Measurements from ENCODE around the gene TLE1.
"Not testable (repeated sequence)": the region's sequence is repeated elsewhere in the genome, so short reads cannot be mapped to it uniquely, and the experiment has no call there.

TLE1 gene

GRCh38 chr9:81619353-81620001 is 69.9 kb downstream of the TLE1 start:
- in situ Hi-C loops (cut with MboI; ENCODE audit: low sequenced_read_pairs), result loop anchor here (10.0 kb wide), 1 partner anchor 55 kb away; no protein-coding TSS in a partner anchor
- no peaks in the 10 kb centered on the region for H3K27me3 ChIP-seq (ENCODE audit: low read depth)
- H3K4me3 ChIP-seq, result no peak overlapping the region
- no peaks in the 10 kb centered on the region for H3K9me3 ChIP-seq
- no peaks in the 10 kb centered on the region for H3K36me3 ChIP-seq (replicated peaks)
- H3K4me1 ChIP-seq, result peaks cover 12% of the 10 kb centered on the region; the same call in 1 of the 2 replicates
- DNase-seq (ENCODE audit: low spot score in 2 of 2), result no peak

- DNase-seq (ENCODE audit: low spot score in 2 of 2), result no peak
- Histone ChIP-seq H3K4me3 (no peak overlapping the region), H3K9me3 (no peaks in the 10 kb centered on the region), H3K4me1 (peaks cover 12% of the 10 kb centered on the region; the same call in 1 of the 2 replicates), H3K27me3 (ENCODE audit: low read depth) (no peaks in the 10 kb centered on the region), H3K36me3 (replicated peaks) (no peaks in the 10 kb centered on the region)
- in situ Hi-C loops (cut with MboI; ENCODE audit: low sequenced_read_pairs), result loop anchor here (10.0 kb wide), 1 partner anchor 56 kb away; no protein-coding TSS in a partner anchor
These were observed 70.4 kb downstream of the TLE1 start for GRCh38 chr9:81618923-81619322.

- Histone ChIP-seq H3K4me1 (peaks cover 5% of the 10 kb centered on the region; the same call in 1 of the 2 replicates), H3K27me3 (ENCODE audit: low read depth) (no peaks in the 10 kb centered on the region), H3K4me3 (no peak overlapping the region), H3K36me3 (replicated peaks) (no peaks in the 10 kb centered on the region), H3K9me3 (no peaks in the 10 kb centered on the region)
- no peak for DNase-seq (ENCODE audit: low spot score in 2 of 2)
- in situ Hi-C loops (cut with MboI; ENCODE audit: low sequenced_read_pairs), result loop anchor here (10.0 kb wide), 1 partner anchor 59 kb away; no protein-coding TSS in a partner anchor
These were observed 73.2 kb downstream of the TLE1 start for GRCh38 chr9:81616141-81616540.

GRCh38 chr9:81614335-81614734 is 75.0 kb downstream of the TLE1 start:
- Histone ChIP-seq H3K36me3 (replicated peaks) (no peaks in the 10 kb centered on the region), H3K4me1 (no peaks in the 10 kb centered on the region)
- in situ Hi-C loops (cut with MboI; ENCODE audit: low sequenced_read_pairs), result loop anchor here (10.0 kb wide), 1 partner anchor 60 kb away; no protein-coding TSS in a partner anchor

GRCh38 chr9:81613002-81613812 is 76.1 kb downstream of the TLE1 start:
- Histone ChIP-seq H3K36me3 (replicated peaks) (no peaks in the 10 kb centered on the region), H3K4me1 (no peaks in the 10 kb centered on the region), H3K9me3 (no peaks in the 10 kb centered on the region), H3K4me3 (no peak overlapping the region), H3K27me3 (ENCODE audit: low read depth) (no peaks in the 10 kb centered on the region)
- in situ Hi-C loops (cut with MboI; ENCODE audit: low sequenced_read_pairs), result loop anchor here (10.0 kb wide), 1 partner anchor 62 kb away; no protein-coding TSS in a partner anchor
- DNase-seq (ENCODE audit: low spot score in 2 of 2), result no peak

More at GRCh38 chr9:81614335-81614734, 75.0 kb downstream of the TLE1 start:
- H3K9me3 ChIP-seq, result no peaks in the 10 kb centered on the region
- H3K27me3 ChIP-seq (ENCODE audit: low read depth), result no peaks in the 10 kb centered on the region
- no peak overlapping the region for H3K4me3 ChIP-seq
- no peak for DNase-seq (ENCODE audit: low spot score in 2 of 2)

GRCh38 chr9:81611664-81612063 is 77.7 kb downstream of the TLE1 start:
- DNase-seq (ENCODE audit: low spot score in 2 of 2), result no peak
- H3K9me3 ChIP-seq, result no peaks in the 10 kb centered on the region
- in situ Hi-C loops (cut with MboI; ENCODE audit: low sequenced_read_pairs), result loop anchor here (10.0 kb wide), 1 partner anchor 63 kb away; no protein-coding TSS in a partner anchor
- no peaks in the 10 kb centered on the region for H3K36me3 ChIP-seq (replicated peaks)
- H3K4me3 ChIP-seq, result no peak overlapping the region
- H3K4me1 ChIP-seq, result no peaks in the 10 kb centered on the region
- no peaks in the 10 kb centered on the region for H3K27me3 ChIP-seq (ENCODE audit: low read depth)

- DNase-seq (ENCODE audit: low spot score in 2 of 2), result no peak
- no peaks in the 10 kb centered on the region for H3K9me3 ChIP-seq
- in situ Hi-C loops (cut with MboI; ENCODE audit: low sequenced_read_pairs), result loop anchor here (10.0 kb wide), 1 partner anchor 64 kb away; no protein-coding TSS in a partner anchor
- H3K27me3 ChIP-seq (ENCODE audit: low read depth), result no peaks in the 10 kb centered on the region
- no peaks in the 10 kb centered on the region for H3K4me1 ChIP-seq
- no peaks in the 10 kb centered on the region for H3K36me3 ChIP-seq (replicated peaks)
- no peak overlapping the region for H3K4me3 ChIP-seq
These were observed 78.6 kb downstream of the TLE1 start for GRCh38 chr9:81610740-81611107.

- H3K36me3 ChIP-seq (replicated peaks), result no peaks in the 10 kb centered on the region
- H3K4me1 ChIP-seq, result no peaks in the 10 kb centered on the region
- no peaks in the 10 kb centered on the region for H3K27me3 ChIP-seq (ENCODE audit: low read depth)
- DNase-seq (ENCODE audit: low spot score in 2 of 2), result no peak
- no peaks in the 10 kb centered on the region for H3K9me3 ChIP-seq
- in situ Hi-C loops (cut with MboI; ENCODE audit: low sequenced_read_pairs), result loop anchor here (10.0 kb wide), 1 partner anchor 65 kb away; no protein-coding TSS in a partner anchor
- H3K4me3 ChIP-seq, result no peak overlapping the region
These were observed 79.3 kb downstream of the TLE1 start for GRCh38 chr9:81609782-81610739.

- H3K36me3 ChIP-seq (replicated peaks), result no peaks in the 10 kb centered on the region
- H3K27me3 ChIP-seq (ENCODE audit: low read depth), result no peaks in the 10 kb centered on the region
- DNase-seq (ENCODE audit: low spot score in 2 of 2), result no peak
- no peaks in the 10 kb centered on the region for H3K4me1 ChIP-seq
- no peaks in the 10 kb centered on the region for H3K9me3 ChIP-seq
- in situ Hi-C loops (cut with MboI; ENCODE audit: low sequenced_read_pairs), result no loop called here
- no peak overlapping the region for H3K4me3 ChIP-seq
These were observed 81.1 kb downstream of the TLE1 start for GRCh38 chr9:81608289-81608657.

- no peaks in the 10 kb centered on the region for H3K9me3 ChIP-seq
- no peaks in the 10 kb centered on the region for H3K36me3 ChIP-seq (replicated peaks)
- in situ Hi-C loops (cut with MboI; ENCODE audit: low sequenced_read_pairs), result no loop called here
- H3K4me1 ChIP-seq, result no peaks in the 10 kb centered on the region
- no peaks in the 10 kb centered on the region for H3K27me3 ChIP-seq (ENCODE audit: low read depth)
- no peak for DNase-seq (ENCODE audit: low spot score in 2 of 2)
- no peak overlapping the region for H3K4me3 ChIP-seq
These were observed 81.6 kb downstream of the TLE1 start for GRCh38 chr9:81607593-81608288.

GRCh38 chr9:81606261-81606660 is 83.1 kb downstream of the TLE1 start:
- H3K4me1 ChIP-seq; H3K4me3 ChIP-seq; DNase-seq (ENCODE audit: low spot score in 2 of 2); H3K27me3 ChIP-seq (ENCODE audit: low read depth); in situ Hi-C loops (cut with MboI; ENCODE audit: low sequenced_read_pairs); H3K9me3 ChIP-seq; H3K36me3 ChIP-seq (replicated peaks): not testable (repeated sequence)

GRCh38 chr9:81605170-81605670 is 84.1 kb downstream of the TLE1 start:
- Histone ChIP-seq H3K4me3 (no peak overlapping the region), H3K9me3 (no peaks in the 10 kb centered on the region), H3K4me1 (no peaks in the 10 kb centered on the region), H3K27me3 (ENCODE audit: low read depth) (no peaks in the 10 kb centered on the region; the same call in 1 of the 2 replicates), H3K36me3 (replicated peaks) (no peaks in the 10 kb centered on the region)
- DNase-seq (ENCODE audit: low spot score in 2 of 2), result no peak
- in situ Hi-C loops (cut with MboI; ENCODE audit: low sequenced_read_pairs), result no loop called here

All from HAP-1 (cell line).